CD4-positive, alpha-beta T cell treated with Interferon gamma for 1 hour (primary cell): ENCODE measurements around the gene POGZ.
A peak's percentile ranks its signal among the peaks of the same experiment; 100 is the strongest.
"Not testable (repeated sequence)": the region's sequence is repeated elsewhere in the genome, so short reads cannot be mapped to it uniquely, and the experiment has no call there.

Experiments used
- DNase-seq: peaks from one replicate; pipeline ENCODE4 v3.0.0-alpha.2; 2020

The POGZ gene

GRCh38 chr1:151407304-151407703, 52.0 kb downstream of the POGZ start:
- DNase-seq, result no peak

- no peak for DNase-seq
Measured at GRCh38 chr1:151406176-151406575, 53.1 kb downstream of the POGZ start.

GRCh38 chr1:151405187-151405951, 53.9 kb downstream of the POGZ start:
- DNase-seq, result no peak

- DNase-seq, result no peak
Measured at GRCh38 chr1:151403612-151404011, 55.7 kb downstream of the POGZ start.

- no peak for DNase-seq
Measured at GRCh38 chr1:151402764-151403163, 56.5 kb downstream of the POGZ start.

- DNase-seq, result no peak
Measured at GRCh38 chr1:151401860-151402259, 57.4 kb downstream of the POGZ start.

GRCh38 chr1:151401125-151401788, 58.0 kb downstream of the POGZ start:
- no peak for DNase-seq

GRCh38 chr1:151399324-151400171, 59.7 kb downstream of the POGZ start, which contains the start of gene PSMB4:
Gene PSMB4 (plus strand): TSS chr1:151399573. CDS start chr1:151399588, 15 bp downstream.
- peak; percentile 86 for DNase-seq

GRCh38 chr1:151396265-151396664, 63.0 kb downstream of the POGZ start:
- not testable (repeated sequence) for DNase-seq

GRCh38 chr1:151393583-151393982, 65.7 kb downstream of the POGZ start:
- DNase-seq, result no peak

GRCh38 chr1:151391079-151391563, 68.2 kb downstream of the POGZ start:
- DNase-seq, result no peak

GRCh38 chr1:151390221-151391078, 68.8 kb downstream of the POGZ start:
- not testable (repeated sequence) for DNase-seq

GRCh38 chr1:151386002-151386401, 73.3 kb downstream of the POGZ start:
- DNase-seq, result no peak

- no peak for DNase-seq
Measured at GRCh38 chr1:151384584-151384983, 74.7 kb downstream of the POGZ start.

- DNase-seq, result no peak
Measured at GRCh38 chr1:151377150-151377884, 82.0 kb downstream of the POGZ start.

GRCh38 chr1:151373196-151373595, 86.1 kb downstream of the POGZ start:
- no peak for DNase-seq

GRCh38 chr1:151372058-151372934, 87.0 kb downstream of the POGZ start, which contains the start of gene SELENBP1:
Gene SELENBP1 (minus strand): TSS chr1:151372705. CDS start chr1:151372641, 64 bp downstream.
- no peak for DNase-seq

GRCh38 chr1:151371370-151372057, 87.8 kb downstream of the POGZ start:
- DNase-seq, result no peak

- no peak for DNase-seq
Measured at GRCh38 chr1:151370211-151370911, 88.9 kb downstream of the POGZ start.
